GM18907 (cell line): ENCODE measurements around the gene PRKCZ.

ENCODE experiments used
- ATAC-seq: cut with Tn5 transposase; IDR thresholded peaks from one replicate; pipeline ENCODE4 v1.9.1; 2021; ENCODE audit warnings: mild to moderate bottlenecking, moderate library complexity; ENCODE audit not compliant: unreplicated experiment

Gene PRKCZ

GRCh38 chr1:2172551-2173146 is 122.4 kb downstream of the PRKCZ start:
- no peak for ATAC-seq

- no peak for ATAC-seq
These were observed 123.5 kb downstream of the PRKCZ start for GRCh38 chr1:2173546-2174347.

GRCh38 chr1:2174348-2175054 is 124.3 kb downstream of the PRKCZ start:
- ATAC-seq, result no peak

GRCh38 chr1:2175055-2175414 is 124.8 kb downstream of the PRKCZ start:
- no peak for ATAC-seq

GRCh38 chr1:2175681-2176454 is 125.7 kb downstream of the PRKCZ start:
- ATAC-seq, result no peak

GRCh38 chr1:2176615-2177014 is 126.4 kb downstream of the PRKCZ start:
- ATAC-seq, result no peak

GRCh38 chr1:2177541-2177940 is 127.3 kb downstream of the PRKCZ start:
- ATAC-seq, result no peak

- no peak for ATAC-seq
These were observed 127.8 kb downstream of the PRKCZ start for GRCh38 chr1:2177946-2178538.

- no peak for ATAC-seq
These were observed 128.7 kb downstream of the PRKCZ start for GRCh38 chr1:2178875-2179274.

GRCh38 chr1:2179283-2180013 is 129.2 kb downstream of the PRKCZ start:
- no peak for ATAC-seq

- ATAC-seq, result no peak
These were observed 130.4 kb downstream of the PRKCZ start for GRCh38 chr1:2180297-2181245.

- no peak for ATAC-seq
These were observed 131.1 kb downstream of the PRKCZ start for GRCh38 chr1:2181271-2181670.

GRCh38 chr1:2181752-2182151 is 131.5 kb downstream of the PRKCZ start:
- no peak for ATAC-seq

- no peak for ATAC-seq
These were observed 132.2 kb downstream of the PRKCZ start for GRCh38 chr1:2182376-2182775.

- no peak for ATAC-seq
These were observed 133.7 kb downstream of the PRKCZ start for GRCh38 chr1:2183937-2184334.

- no peak for ATAC-seq
These were observed 134.3 kb downstream of the PRKCZ start for GRCh38 chr1:2184531-2184930.

- no peak for ATAC-seq
These were observed 134.7 kb downstream of the PRKCZ start for GRCh38 chr1:2184934-2185333.

- ATAC-seq, result no peak
These were observed 136.0 kb downstream of the PRKCZ start for GRCh38 chr1:2185880-2186855.
